Hepatocyte (in vitro differentiated cells): ENCODE data around the gene PRPH.
"Not testable (repeated sequence)": the region's sequence is repeated elsewhere in the genome, so short reads cannot be mapped to it uniquely, and the experiment has no call there.

Source experiments
- CTCF ChIP-seq: fragments of 200-600 bp; sonication (generic); IDR thresholded peaks from 2 replicates; pipeline ENCODE4 v1.5.1; 2016; ENCODE audit warnings: antibody characterized with exemption, mild to moderate bottlenecking; ENCODE audit not compliant: poor library complexity
- EZH2phosphoT487 ChIP-seq: fragments of 200-600 bp; sonication (generic); IDR thresholded peaks from one replicate; pipeline ENCODE4 v1.6.1; 2018; ENCODE audit warnings: antibody characterized with exemption, mild to moderate bottlenecking, low read depth, moderate library complexity; ENCODE audit not compliant: unreplicated experiment, severe bottlenecking

- not testable (repeated sequence) for TF ChIP-seq CTCF, EZH2phosphoT487
These were observed 12.1 kb upstream of the PRPH start for GRCh38 chr12:49282740-49283375.
